GM06990 (cell line): ENCODE results near the gene SH3PXD2B.

Experiments
- DNase-seq: peaks from one replicate; pipeline ENCODE4 v3.0.0-alpha.2; 2011; ENCODE audit not compliant: insufficient read length; ENCODE audit errors: extremely low read depth
- H3K27me3 ChIP-seq: replicated peaks from 2 replicates; pipeline ENCODE4 v1.6.0; 2011; ENCODE audit warnings: low read length; ENCODE audit not compliant: control insufficient read depth, insufficient read depth
- H3K36me3 ChIP-seq: 2 replicates; pipeline ENCODE4 v1.5.1; 2011; ENCODE audit warnings: low read length; ENCODE audit not compliant: control insufficient read depth, insufficient read depth
- H3K4me3 ChIP-seq: replicated peaks from 2 replicates; pipeline ENCODE4 v1.5.1; 2011; ENCODE audit warnings: low read depth, mild to moderate bottlenecking, control low read depth, low read length
- CTCF ChIP-seq: IDR thresholded peaks from 2 replicates; pipeline ENCODE4 v1.5.1; 2011; ENCODE audit warnings: low read length, control low read depth, mild to moderate bottlenecking, inconsistent platforms; ENCODE audit not compliant: insufficient read depth, poor library complexity, severe bottlenecking

Gene SH3PXD2B

GRCh38 chr5:172441262-172441751 lies 13.0 kb downstream of the SH3PXD2B start:
- no peak for DNase-seq
- H3K4me3 ChIP-seq: no peak overlapping the region
- peaks cover 2% of the 10 kb centered on the region; the same call in 1 of the 2 replicates for H3K27me3 ChIP-seq
- no peak for TF ChIP-seq CTCF
- no peaks in the 10 kb centered on the region for H3K36me3 ChIP-seq

- DNase-seq: no peak
- no peak for TF ChIP-seq CTCF
- Histone ChIP-seq H3K36me3 (no peaks in the 10 kb centered on the region), H3K27me3 (no peaks in the 10 kb centered on the region; the same call in 1 of the 2 replicates), H3K4me3 (no peak overlapping the region)
These were observed 13.8 kb downstream of the SH3PXD2B start for GRCh38 chr5:172440486-172440885.

GRCh38 chr5:172439785-172440477 lies 14.4 kb downstream of the SH3PXD2B start:
- H3K27me3 ChIP-seq: no peaks in the 10 kb centered on the region
- DNase-seq: no peak
- TF ChIP-seq CTCF: no peak

GRCh38 chr5:172438319-172438668 lies 16.0 kb downstream of the SH3PXD2B start:
- Histone ChIP-seq H3K27me3 (no peaks in the 10 kb centered on the region), H3K4me3 (no peak overlapping the region), H3K36me3 (no peaks in the 10 kb centered on the region)
- DNase-seq: no peak
- no peak for TF ChIP-seq CTCF

More at GRCh38 chr5:172439785-172440477, 14.4 kb downstream of the SH3PXD2B start:
- no peaks in the 10 kb centered on the region for H3K36me3 ChIP-seq
- no peak overlapping the region for H3K4me3 ChIP-seq

- DNase-seq: no peak
- TF ChIP-seq CTCF: no peak
- no peaks in the 10 kb centered on the region for H3K27me3 ChIP-seq
- H3K36me3 ChIP-seq: no peaks in the 10 kb centered on the region
- no peak overlapping the region for H3K4me3 ChIP-seq
These were observed 16.6 kb downstream of the SH3PXD2B start for GRCh38 chr5:172437445-172438318.
